Mesothelial cell of epicardium (in vitro differentiated cells): ENCODE measurements around the gene ACTN4. TPM values are rescaled to one million over a fixed set of nuclear protein-coding genes. Genes with fewer than 3 reads are reported as not detected.

ENCODE experiments used
- DNase-seq, 2 experiments: peaks; one replicate each; pipeline ENCODE4 v3.0.0; 2021; ENCODE audit warnings: low spot score in 2 of 2; ENCODE audit not compliant: unreplicated experiment in 2 of 2
- H3K27ac Mint-ChIP-seq: 2 replicates; pipeline ENCODE4 v1.8.0; 2021; ENCODE audit warnings: mixed read lengths
- H3K27me3 Mint-ChIP-seq: 2 replicates; pipeline ENCODE4 v1.8.0; 2021; ENCODE audit warnings: low read depth, mixed read lengths
- H3K36me3 Mint-ChIP-seq: 2 replicates; pipeline ENCODE4 v1.8.0; 2021; ENCODE audit warnings: mixed read lengths
- H3K4me1 Mint-ChIP-seq: 2 replicates; pipeline ENCODE4 v1.8.0; 2021; ENCODE audit warnings: mixed read lengths
- H3K4me3 Mint-ChIP-seq: 2 replicates; pipeline ENCODE4 v1.8.0; 2021; ENCODE audit warnings: mild to moderate bottlenecking, moderate library complexity, mixed read lengths
- H3K9me3 Mint-ChIP-seq: 2 replicates; pipeline ENCODE4 v1.8.0; 2021; ENCODE audit warnings: mixed read lengths
- CTCF ChIP-seq: fragments of 200-600 bp; sonication (generic); IDR thresholded peaks from one replicate; pipeline ENCODE4 v1.5.0; 2021; ENCODE audit warnings: antibody characterized with exemption; ENCODE audit not compliant: unreplicated experiment
- total RNA-seq: library from RNA; stranded (reverse); gene quantifications from 3 replicates; pipeline ENCODE4 v1.2.1, GENCODE V29; 2021

The ACTN4 gene
- total RNA-seq, 1 donor from 2014 or later: 452 TPM

GRCh38 chr19:38696729-38697055 lies 49.2 kb downstream of the ACTN4 start:
- peak overlapping the region; percentile 100 for H3K27ac Mint-ChIP-seq
- no peaks in the 10 kb centered on the region for H3K9me3 Mint-ChIP-seq
- H3K4me3 Mint-ChIP-seq: no peak overlapping the region
- peaks cover 53% of the 10 kb centered on the region for H3K4me1 Mint-ChIP-seq
- no peak for TF ChIP-seq CTCF
- DNase-seq: no peak
- H3K27me3 Mint-ChIP-seq: no peaks in the 10 kb centered on the region
- H3K36me3 Mint-ChIP-seq: peaks cover 13% of the 10 kb centered on the region

- Mint-ChIP-seq H3K9me3 (no peaks in the 10 kb centered on the region), H3K4me3 (no peak overlapping the region), H3K27me3 (no peaks in the 10 kb centered on the region), H3K36me3 (peaks cover 11% of the 10 kb centered on the region), H3K27ac (peak overlapping the region; percentile 100), H3K4me1 (peaks cover 48% of the 10 kb centered on the region)
- no peak for DNase-seq
- TF ChIP-seq CTCF: no peak
These were observed 49.7 kb downstream of the ACTN4 start for GRCh38 chr19:38697197-38697596.

- peak overlapping the region; percentile 81 for H3K27ac Mint-ChIP-seq
- DNase-seq: no peak
These were observed 50.2 kb downstream of the ACTN4 start for GRCh38 chr19:38697641-38698071.

GRCh38 chr19:38698225-38699026 lies 51.0 kb downstream of the ACTN4 start:
- H3K4me3 Mint-ChIP-seq: no peak overlapping the region
- TF ChIP-seq CTCF: no peak
- H3K27me3 Mint-ChIP-seq: no peaks in the 10 kb centered on the region
- H3K4me1 Mint-ChIP-seq: peaks cover 37% of the 10 kb centered on the region
- H3K27ac Mint-ChIP-seq: peak overlapping the region; percentile 81
- no peaks in the 10 kb centered on the region for H3K9me3 Mint-ChIP-seq
- no peak for DNase-seq
- H3K36me3 Mint-ChIP-seq: peaks cover 12% of the 10 kb centered on the region

More at GRCh38 chr19:38697641-38698071, 50.2 kb downstream of the ACTN4 start:
- Mint-ChIP-seq H3K36me3 (peaks cover 11% of the 10 kb centered on the region), H3K4me3 (no peak overlapping the region), H3K4me1 (peaks cover 44% of the 10 kb centered on the region), H3K9me3 (no peaks in the 10 kb centered on the region), H3K27me3 (no peaks in the 10 kb centered on the region)
- TF ChIP-seq CTCF: no peak

- Mint-ChIP-seq H3K27ac (peak overlapping the region; percentile 81), H3K4me1 (peaks cover 31% of the 10 kb centered on the region), H3K36me3 (peaks cover 18% of the 10 kb centered on the region), H3K27me3 (no peaks in the 10 kb centered on the region), H3K4me3 (no peak overlapping the region), H3K9me3 (no peaks in the 10 kb centered on the region)
- no peak for TF ChIP-seq CTCF
- no peak for DNase-seq
These were observed 51.5 kb downstream of the ACTN4 start for GRCh38 chr19:38699027-38699346.
